Measurements from ENCODE around the gene LPGAT1.

LPGAT1 gene

GRCh38 chr1:211804915-211805314 is 25.6 kb downstream of the LPGAT1 start:
- TF ChIP-seq TAF1 (IDR thresholded peaks at IDR 0.05; ENCODE audit: borderline replicate concordance, insufficient read depth, low read length) = no peak
- TF ChIP-seq SIN3A (IDR thresholded peaks at IDR 0.05; ENCODE audit: borderline replicate concordance, insufficient read depth, low read length) = no peak
- no peak for TF ChIP-seq POLR2AphosphoS5 (IDR thresholded peaks at IDR 0.05; ENCODE audit: low read depth, low read length)
- no peak for TF ChIP-seq FOXP2 (optimal IDR thresholded peaks at IDR 0.05; ENCODE audit: borderline replicate concordance, extremely low read depth, extremely low read length, insufficient read depth)
- TF ChIP-seq REST (IDR thresholded peaks at IDR 0.05; ENCODE audit: insufficient read depth in 1 of 2, low read depth in 2 of 2, low read length in 2 of 2) = no peak

GRCh38 chr1:211800925-211801607 is 29.5 kb downstream of the LPGAT1 start:
- TF ChIP-seq FOXP2 (optimal IDR thresholded peaks at IDR 0.05; ENCODE audit: borderline replicate concordance, extremely low read depth, extremely low read length, insufficient read depth) (no peak), REST (IDR thresholded peaks at IDR 0.05; ENCODE audit: insufficient read depth in 1 of 2, low read depth in 2 of 2, low read length in 2 of 2) (no peak), TAF1 (IDR thresholded peaks at IDR 0.05; ENCODE audit: borderline replicate concordance, insufficient read depth, low read length) (no peak), SIN3A (IDR thresholded peaks at IDR 0.05; ENCODE audit: borderline replicate concordance, insufficient read depth, low read length) (no peak), POLR2AphosphoS5 (IDR thresholded peaks at IDR 0.05; ENCODE audit: low read depth, low read length) (no peak)

GRCh38 chr1:211797994-211798393 is 32.6 kb downstream of the LPGAT1 start:
- no peak for TF ChIP-seq POLR2AphosphoS5 (IDR thresholded peaks at IDR 0.05; ENCODE audit: low read depth, low read length)
- TF ChIP-seq FOXP2 (optimal IDR thresholded peaks at IDR 0.05; ENCODE audit: borderline replicate concordance, extremely low read depth, extremely low read length, insufficient read depth) = no peak
- no peak for TF ChIP-seq REST (IDR thresholded peaks at IDR 0.05; ENCODE audit: insufficient read depth in 1 of 2, low read depth in 2 of 2, low read length in 2 of 2)
- no peak for TF ChIP-seq TAF1 (IDR thresholded peaks at IDR 0.05; ENCODE audit: borderline replicate concordance, insufficient read depth, low read length)
- no peak for TF ChIP-seq SIN3A (IDR thresholded peaks at IDR 0.05; ENCODE audit: borderline replicate concordance, insufficient read depth, low read length)

GRCh38 chr1:211791979-211792378 is 38.6 kb downstream of the LPGAT1 start:
- TF ChIP-seq TAF1 (IDR thresholded peaks at IDR 0.05; ENCODE audit: borderline replicate concordance, insufficient read depth, low read length) = no peak
- no peak for TF ChIP-seq POLR2AphosphoS5 (IDR thresholded peaks at IDR 0.05; ENCODE audit: low read depth, low read length)
- no peak for TF ChIP-seq FOXP2 (optimal IDR thresholded peaks at IDR 0.05; ENCODE audit: borderline replicate concordance, extremely low read depth, extremely low read length, insufficient read depth)
- no peak for TF ChIP-seq SIN3A (IDR thresholded peaks at IDR 0.05; ENCODE audit: borderline replicate concordance, insufficient read depth, low read length)
- TF ChIP-seq REST (IDR thresholded peaks at IDR 0.05; ENCODE audit: insufficient read depth in 1 of 2, low read depth in 2 of 2, low read length in 2 of 2) = no peak
